ENCODE data around the gene BTBD16. TPM values are rescaled to one million over a fixed set of nuclear protein-coding genes. Genes with fewer than 3 reads are reported as not detected.
A peak's percentile ranks its signal among the peaks of the same experiment; 100 is the strongest.

The BTBD16 gene
- total and polyA plus RNA-seq, 10 of the 15 experiments (the other 5 are each of a cell fraction or from before 2014, with no cell fraction given): 0.11 TPM; not detected in 9

- in situ Hi-C loops (cut with MboI) (no loop called here), intact Hi-C loops (cut with micrococcal nuclease; ENCODE audit: unreplicated experiment) (no loop called here)
- ChIA-PET POLR2A (no interaction called here), SMC1A (ENCODE audit: uncharacterized antibody, unreplicated experiment) (interaction anchor here (0.9 to 2.7 kb wide), 2 partner anchors 26 to 142 kb away, joined by 3 to 12 read pairs; no protein-coding TSS in a partner anchor), RAD21 (ENCODE audit: unreplicated experiment) (no interaction called here), CTCF (interaction anchor here (1.7 to 2.2 kb wide), 2 partner anchors 141 to 142 kb away, joined by 6 to 9 read pairs; no protein-coding TSS in a partner anchor)
- FAIRE-seq (no peak), ATAC-seq (no peak), DNase-seq (ENCODE audit: low read depth, low spot score) (no peak)
- WGBS (ENCODE audit: insufficient coverage, insufficient replicate concordance, low lambda C conversion rate, missing lambda C conversion rate): 6% methylated on average over 10 of the region's 10 CpGs
- H3K27me3 ChIP-seq (replicated peaks in 1 of 2; ENCODE audit: control insufficient read depth in 2 of 2, insufficient read depth in 2 of 2, low read length in 1 of 2): peaks cover 0 to 4% of the 10 kb centered on the region in 2 experiments; a peak in 2 of 4 replicates
- H2AFZ ChIP-seq (ENCODE audit: control insufficient read depth, low read depth, low read length): no peak overlapping the region
- no peaks in the 10 kb centered on the region for H3K79me2 ChIP-seq (ENCODE audit: control insufficient read depth, insufficient read depth, low read length)
- H3K4me2 ChIP-seq (ENCODE audit: control insufficient read depth, insufficient read depth): no peak overlapping the region
- no peaks in the 10 kb centered on the region for H3K36me3 ChIP-seq (ENCODE audit: control insufficient read depth in 2 of 2, insufficient read depth in 2 of 2, low read length in 1 of 2)
- BruUV-seq (replicated peaks): no TSS peak
- H3K9me3 ChIP-seq (replicated peaks; ENCODE audit: control insufficient read depth, insufficient read depth, low read length): no peaks in the 10 kb centered on the region; the same call in 2 of the 3 replicates
- no peak overlapping the region for H3K4me3 ChIP-seq
- no peak overlapping the region for H3K9ac ChIP-seq (ENCODE audit: control insufficient read depth, insufficient read depth, low read length)
- peaks cover 5% of the 10 kb centered on the region for H3K4me1 ChIP-seq (ENCODE audit: control insufficient read depth, insufficient read depth, low read length)
- no peak overlapping the region for H3K27ac ChIP-seq (ENCODE audit: control insufficient read depth, insufficient read depth)
- H4K20me1 ChIP-seq (ENCODE audit: control insufficient read depth, insufficient read depth): no peaks in the 10 kb centered on the region
- no peak for TF ChIP-seq GATAD2B (conservative IDR thresholded peaks at IDR 0.05; ENCODE audit: low read depth)
- no peak for TF ChIP-seq ZZZ3 (IDR thresholded peaks at IDR 0.05; ENCODE audit: control insufficient read depth, insufficient read length, low read depth)
- TF ChIP-seq IRF4 (IDR thresholded peaks at IDR 0.05; ENCODE audit: low read depth, low read length): peak; percentile 94
- TF ChIP-seq SMARCA5 (IDR thresholded peaks at IDR 0.05): no peak
- no peak for TF ChIP-seq CEBPB (IDR thresholded peaks at IDR 0.05; ENCODE audit: borderline replicate concordance in 1 of 2, low read depth in 2 of 2, low read length in 2 of 2)
- TF ChIP-seq NRF1 (conservative IDR thresholded peaks at IDR 0.05; ENCODE audit: low read depth, low read length): no peak
- TF ChIP-seq NFIC (IDR thresholded peaks at IDR 0.05; ENCODE audit: low read depth, low read length): peak; percentile 60
- no peak for TF ChIP-seq ZNF207 (IDR thresholded peaks at IDR 0.05; ENCODE audit: borderline replicate concordance)
- TF ChIP-seq TCF7 (IDR thresholded peaks at IDR 0.05; ENCODE audit: borderline replicate concordance): peak; percentile 93
- no peak for TF ChIP-seq EGR1 (IDR thresholded peaks at IDR 0.05; ENCODE audit: borderline replicate concordance in 1 of 2, low read depth in 2 of 2, low read length in 2 of 2)
- no peak for TF ChIP-seq FOS (IDR thresholded peaks at IDR 0.05; ENCODE audit: borderline replicate concordance, extremely low read depth, insufficient read length)
- TF ChIP-seq RUNX3 (IDR thresholded peaks at IDR 0.05; ENCODE audit: low read length): peak; percentile 63
- TF ChIP-seq ZBED1 (IDR thresholded peaks at IDR 0.05; ENCODE audit: borderline replicate concordance): no peak
- no peak for TF ChIP-seq CTCF (IDR thresholded peaks at IDR 0.05 in 2 of 3, conservative IDR thresholded peaks at IDR 0.05 in 1 of 3; ENCODE audit: control insufficient read depth in 2 of 3, extremely low read depth in 1 of 3, insufficient read depth in 1 of 3, low read depth in 3 of 3, low read length in 3 of 3)
- no peak for TF ChIP-seq HCFC1 (IDR thresholded peaks at IDR 0.05; ENCODE audit: low read length)
- TF ChIP-seq EED (IDR thresholded peaks at IDR 0.05; ENCODE audit: low read depth): peak; percentile 22; the same call in 1 of the 2 replicates
- no peak for TF ChIP-seq DPF2 (IDR thresholded peaks at IDR 0.05)
- TF ChIP-seq IRF5 (IDR thresholded peaks at IDR 0.05; ENCODE audit: borderline replicate concordance): no peak
- TF ChIP-seq ATF2 (IDR thresholded peaks at IDR 0.05; ENCODE audit: low read length): 0 out of 2 replicates have a peak, but pooled peaks have one; percentile 22
- TF ChIP-seq NR2C2 (IDR thresholded peaks at IDR 0.05; ENCODE audit: borderline replicate concordance, control insufficient read depth, insufficient read length, low read depth): no peak
- no peak for TF ChIP-seq GABPA (IDR thresholded peaks at IDR 0.05; ENCODE audit: low read depth)
Measured at GRCh38 chr10:122293156-122293960, 22.3 kb downstream of the BTBD16 start.
